C4-2B (cell line): Measurements from ENCODE around the gene LIPG.
A peak's percentile ranks its signal among the peaks of the same experiment; 100 is the strongest.

Experiments
- H3K27ac ChIP-seq: fragments of 450-650 bp; 2 replicates; pipeline ENCODE4 v1.5.1; 2017
- ZFX ChIP-seq: fragments of 450-650 bp; IDR thresholded peaks from 2 replicates; pipeline ENCODE4 v1.6.1; 2017
- TF ChIP-seq, protein P1 (sequence below): fragments of 450-650 bp; conservative IDR thresholded peaks from 2 replicates; pipeline ENCODE4 v1.5.1; 2017; ENCODE audit warnings: mild to moderate bottlenecking

Gene LIPG

DNA sequence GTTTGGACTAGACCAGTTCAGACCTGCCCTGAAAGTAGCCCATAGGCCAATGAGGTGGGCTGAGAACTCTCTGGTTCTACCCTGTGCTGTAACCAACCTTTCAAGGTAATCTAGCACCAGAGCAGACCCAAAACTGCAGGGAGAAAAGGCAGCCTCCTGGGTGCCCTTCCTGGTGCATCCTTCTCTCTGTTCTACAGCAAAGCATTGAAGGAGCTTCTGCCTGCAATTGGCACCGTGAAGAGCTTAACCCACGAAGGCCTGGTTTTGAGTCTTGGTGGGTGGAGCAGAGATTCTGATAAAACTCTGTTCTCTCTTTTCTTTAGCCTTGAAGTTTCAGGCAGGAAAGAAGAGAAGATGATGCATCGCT lies 55.5 kb downstream of the LIPG start:
- TF ChIP-seq, protein P1, sequence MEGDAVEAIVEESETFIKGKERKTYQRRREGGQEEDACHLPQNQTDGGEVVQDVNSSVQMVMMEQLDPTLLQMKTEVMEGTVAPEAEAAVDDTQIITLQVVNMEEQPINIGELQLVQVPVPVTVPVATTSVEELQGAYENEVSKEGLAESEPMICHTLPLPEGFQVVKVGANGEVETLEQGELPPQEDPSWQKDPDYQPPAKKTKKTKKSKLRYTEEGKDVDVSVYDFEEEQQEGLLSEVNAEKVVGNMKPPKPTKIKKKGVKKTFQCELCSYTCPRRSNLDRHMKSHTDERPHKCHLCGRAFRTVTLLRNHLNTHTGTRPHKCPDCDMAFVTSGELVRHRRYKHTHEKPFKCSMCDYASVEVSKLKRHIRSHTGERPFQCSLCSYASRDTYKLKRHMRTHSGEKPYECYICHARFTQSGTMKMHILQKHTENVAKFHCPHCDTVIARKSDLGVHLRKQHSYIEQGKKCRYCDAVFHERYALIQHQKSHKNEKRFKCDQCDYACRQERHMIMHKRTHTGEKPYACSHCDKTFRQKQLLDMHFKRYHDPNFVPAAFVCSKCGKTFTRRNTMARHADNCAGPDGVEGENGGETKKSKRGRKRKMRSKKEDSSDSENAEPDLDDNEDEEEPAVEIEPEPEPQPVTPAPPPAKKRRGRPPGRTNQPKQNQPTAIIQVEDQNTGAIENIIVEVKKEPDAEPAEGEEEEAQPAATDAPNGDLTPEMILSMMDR, result no peak
- no peak for TF ChIP-seq ZFX
- H3K27ac ChIP-seq, result no peak overlapping the region

DNA sequence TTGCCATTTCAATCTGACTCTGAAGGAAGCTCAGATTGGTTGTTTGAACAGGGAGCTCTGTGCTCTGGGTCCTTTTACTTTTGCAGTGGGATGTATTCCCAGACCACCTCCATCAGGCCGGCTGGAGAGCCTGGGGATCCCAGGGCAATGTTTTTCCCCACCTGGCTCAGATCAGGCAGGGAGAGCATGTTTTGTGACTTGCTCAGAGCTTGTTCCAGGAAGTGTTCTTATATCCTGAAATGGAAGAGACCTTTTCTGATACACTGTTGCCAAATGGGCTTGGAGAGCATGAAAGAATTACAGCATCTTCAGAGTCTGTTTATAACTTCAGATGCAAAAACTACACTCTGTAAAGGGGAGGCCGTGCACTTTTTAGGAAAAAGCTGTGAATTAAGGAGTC lies 56.0 kb downstream of the LIPG start:
- no peak for TF ChIP-seq ZFX
- H3K27ac ChIP-seq, result no peak overlapping the region

DNA sequence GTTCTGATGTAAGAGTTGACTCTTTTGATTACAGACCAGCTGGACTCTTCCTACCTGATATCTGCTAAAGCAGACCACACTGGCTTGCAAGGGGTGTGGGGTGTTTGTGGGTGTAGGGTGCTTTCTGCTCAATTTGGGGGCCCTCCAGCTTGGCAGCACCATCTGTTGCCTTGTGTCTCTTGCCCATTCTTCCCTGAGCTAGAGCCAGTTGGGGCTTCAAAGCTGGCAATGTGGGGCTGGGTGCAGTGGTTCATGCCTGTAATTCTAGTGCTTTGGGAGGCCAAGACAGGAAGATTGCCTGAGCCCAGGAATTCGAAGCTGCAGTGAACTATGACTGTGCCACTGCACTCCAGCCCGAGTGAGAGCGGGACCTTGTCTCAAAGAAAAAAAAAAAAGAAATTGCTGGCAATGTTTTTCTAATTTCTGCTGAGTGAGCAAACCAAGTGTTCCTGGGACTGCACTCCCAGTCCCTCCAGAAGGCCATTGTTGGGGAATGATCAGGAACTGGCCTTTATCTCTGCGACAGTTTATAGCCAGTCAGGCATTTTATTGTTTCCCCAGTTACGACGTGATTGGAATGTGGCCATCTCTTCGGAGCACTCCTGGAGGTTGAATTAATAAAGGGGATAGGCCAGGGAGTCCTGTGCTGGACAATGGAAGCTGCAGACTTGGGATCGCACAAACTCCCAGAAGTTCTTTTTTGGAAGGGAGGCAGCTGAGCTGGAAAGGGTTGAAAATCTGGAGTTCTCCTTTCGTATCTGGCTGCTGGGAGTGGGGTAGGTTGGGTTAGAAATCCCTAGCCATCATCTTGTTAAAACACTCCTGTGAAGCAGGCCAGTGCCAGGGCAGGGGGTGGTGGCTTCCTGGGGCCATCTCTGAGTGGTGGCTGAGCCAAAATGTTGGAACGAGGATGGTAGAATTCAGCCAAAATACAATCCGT lies 57.2 kb downstream of the LIPG start:
- H3K27ac ChIP-seq, result peak overlapping the region; percentile 60
- TF ChIP-seq, protein P1, result no peak
- TF ChIP-seq ZFX, result no peak

DNA sequence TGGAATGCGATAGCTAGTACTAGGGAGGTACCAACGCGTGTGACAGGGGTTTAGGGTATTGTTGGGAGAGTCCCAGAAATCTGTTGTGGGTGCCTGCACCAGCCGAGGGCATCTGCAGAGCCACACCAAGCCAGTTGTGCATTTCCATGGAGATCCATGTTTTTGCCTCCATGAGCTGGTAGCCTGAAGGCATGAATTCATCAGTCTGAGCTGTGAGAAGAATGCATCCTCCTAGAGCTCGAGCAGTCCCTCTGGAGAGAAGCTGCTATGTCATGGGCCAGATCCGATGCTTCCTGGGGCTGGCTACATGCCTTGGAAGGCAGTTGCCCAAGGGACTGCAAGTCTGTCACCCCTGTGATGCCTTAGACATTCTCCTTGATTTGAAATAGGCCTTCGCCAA lies 57.9 kb downstream of the LIPG start:
- TF ChIP-seq ZFX, result no peak
- TF ChIP-seq, protein P1, result no peak
- peak overlapping the region; percentile 60; the same call in 1 of the 2 replicates for H3K27ac ChIP-seq

DNA sequence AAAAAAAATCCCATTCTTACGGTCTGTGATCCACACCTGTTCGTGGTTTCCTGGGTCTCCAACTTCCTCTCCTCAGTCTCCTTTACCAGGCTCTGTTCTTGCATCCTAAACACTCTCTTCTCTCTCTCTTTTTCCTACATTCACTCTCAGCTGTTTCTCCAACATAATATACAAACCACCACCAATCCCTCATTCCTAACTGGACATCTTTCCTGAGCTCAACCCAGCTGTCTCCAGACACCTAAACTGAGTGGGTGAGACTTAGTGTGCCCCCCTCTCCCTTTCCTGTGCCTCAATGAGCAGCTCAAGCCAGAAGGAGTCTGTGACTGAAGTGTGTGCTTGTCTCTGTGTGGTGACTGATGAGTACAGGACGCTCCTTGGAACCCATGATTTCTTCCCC lies 59.4 kb downstream of the LIPG start:
- TF ChIP-seq, protein P1, result no peak
- no peak for TF ChIP-seq ZFX
- H3K27ac ChIP-seq, result no peak overlapping the region

DNA sequence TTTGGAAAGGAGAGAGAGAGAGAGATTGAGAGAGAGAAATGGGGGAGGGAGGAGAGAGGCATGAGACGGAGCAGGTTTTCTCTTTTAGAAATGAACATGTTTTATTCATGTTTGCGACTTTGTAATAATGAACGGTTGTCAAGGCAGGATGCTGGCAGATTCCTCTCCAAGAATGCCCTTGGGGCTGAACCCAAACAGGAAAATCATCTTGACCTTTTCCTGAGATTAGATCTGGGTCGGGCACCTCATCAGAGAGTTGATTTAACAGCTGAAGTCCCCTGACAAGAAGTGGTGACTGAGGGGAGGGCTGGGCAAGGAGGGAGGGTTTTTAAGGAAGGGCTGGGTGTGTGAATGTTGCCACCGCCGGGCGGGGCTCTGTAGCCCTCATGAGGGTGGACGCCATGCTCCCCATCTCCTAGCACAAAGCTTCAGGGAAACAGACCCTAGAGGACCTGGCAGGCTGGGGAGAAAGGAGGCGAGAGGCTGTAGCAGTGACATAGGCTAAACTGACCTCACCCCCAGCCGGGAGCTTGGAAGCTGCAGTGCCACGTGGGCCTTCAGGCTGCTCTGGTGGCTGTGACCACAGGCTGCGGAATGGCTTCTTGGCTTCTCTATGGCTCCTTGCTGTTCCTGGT lies 60.0 kb downstream of the LIPG start:
- TF ChIP-seq, protein P1, result no peak
- TF ChIP-seq ZFX, result no peak
- no peak overlapping the region for H3K27ac ChIP-seq

DNA sequence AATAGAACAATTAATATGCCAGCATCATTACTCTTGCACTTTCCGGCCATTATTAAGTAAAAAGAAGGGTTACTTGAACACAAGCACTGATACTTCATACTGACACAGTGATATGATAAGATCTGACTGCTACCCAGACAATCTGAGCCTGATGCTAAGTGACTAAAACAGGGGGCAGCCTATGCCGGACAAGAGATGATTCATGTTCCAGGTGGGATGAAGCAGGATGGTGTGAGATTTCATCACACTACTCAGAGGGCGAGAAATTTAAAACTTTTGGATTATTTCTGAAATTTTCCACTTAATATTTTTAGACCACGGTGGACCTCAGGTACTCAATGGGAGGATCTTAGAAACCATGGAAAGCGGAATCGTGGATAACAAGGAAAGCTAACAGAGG lies 61.7 kb downstream of the LIPG start:
- no peak for TF ChIP-seq ZFX
- TF ChIP-seq, protein P1, result no peak
- H3K27ac ChIP-seq, result no peak overlapping the region
